ENCODE data around the gene CEACAM21.

The CEACAM21 gene

DNA sequence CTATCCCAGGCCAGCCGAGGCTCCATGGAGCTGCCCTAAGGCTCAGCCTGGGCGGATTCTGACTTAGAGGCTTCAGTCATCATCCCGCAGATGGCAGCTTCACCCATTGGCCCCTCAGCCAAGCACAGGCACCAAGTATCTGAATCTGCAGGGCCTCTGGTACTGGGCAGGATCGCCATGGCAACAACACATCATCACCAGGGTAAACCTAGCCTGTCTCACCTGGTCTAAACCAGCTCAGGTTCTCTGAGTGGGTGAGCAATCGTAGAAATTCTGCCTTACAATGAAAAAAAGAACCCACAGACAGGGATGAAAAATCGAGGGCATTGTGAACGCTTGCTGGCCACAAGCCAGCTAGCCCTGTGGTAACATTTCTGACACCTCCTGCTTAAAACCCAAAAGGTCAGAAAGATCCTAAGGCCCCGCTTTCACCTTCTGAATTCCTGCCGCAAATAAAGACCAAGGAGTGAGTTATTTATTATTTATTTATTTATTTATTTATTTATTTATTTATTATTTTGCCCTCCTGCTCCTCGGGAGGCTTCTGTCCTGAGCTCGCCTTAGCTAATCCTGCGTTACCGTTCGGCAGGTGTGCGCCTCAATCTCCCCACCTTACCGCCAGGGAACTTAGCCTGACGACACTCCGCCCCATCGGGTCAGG, 12.0 kb upstream of the CEACAM21 start:
- H3K27ac ChIP-seq = no peak overlapping the region
- no peak for TF ChIP-seq ZFX (IDR thresholded peaks at IDR 0.05)
- TF ChIP-seq, protein P1, sequence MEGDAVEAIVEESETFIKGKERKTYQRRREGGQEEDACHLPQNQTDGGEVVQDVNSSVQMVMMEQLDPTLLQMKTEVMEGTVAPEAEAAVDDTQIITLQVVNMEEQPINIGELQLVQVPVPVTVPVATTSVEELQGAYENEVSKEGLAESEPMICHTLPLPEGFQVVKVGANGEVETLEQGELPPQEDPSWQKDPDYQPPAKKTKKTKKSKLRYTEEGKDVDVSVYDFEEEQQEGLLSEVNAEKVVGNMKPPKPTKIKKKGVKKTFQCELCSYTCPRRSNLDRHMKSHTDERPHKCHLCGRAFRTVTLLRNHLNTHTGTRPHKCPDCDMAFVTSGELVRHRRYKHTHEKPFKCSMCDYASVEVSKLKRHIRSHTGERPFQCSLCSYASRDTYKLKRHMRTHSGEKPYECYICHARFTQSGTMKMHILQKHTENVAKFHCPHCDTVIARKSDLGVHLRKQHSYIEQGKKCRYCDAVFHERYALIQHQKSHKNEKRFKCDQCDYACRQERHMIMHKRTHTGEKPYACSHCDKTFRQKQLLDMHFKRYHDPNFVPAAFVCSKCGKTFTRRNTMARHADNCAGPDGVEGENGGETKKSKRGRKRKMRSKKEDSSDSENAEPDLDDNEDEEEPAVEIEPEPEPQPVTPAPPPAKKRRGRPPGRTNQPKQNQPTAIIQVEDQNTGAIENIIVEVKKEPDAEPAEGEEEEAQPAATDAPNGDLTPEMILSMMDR (conservative IDR thresholded peaks at IDR 0.05) = no peak

DNA sequence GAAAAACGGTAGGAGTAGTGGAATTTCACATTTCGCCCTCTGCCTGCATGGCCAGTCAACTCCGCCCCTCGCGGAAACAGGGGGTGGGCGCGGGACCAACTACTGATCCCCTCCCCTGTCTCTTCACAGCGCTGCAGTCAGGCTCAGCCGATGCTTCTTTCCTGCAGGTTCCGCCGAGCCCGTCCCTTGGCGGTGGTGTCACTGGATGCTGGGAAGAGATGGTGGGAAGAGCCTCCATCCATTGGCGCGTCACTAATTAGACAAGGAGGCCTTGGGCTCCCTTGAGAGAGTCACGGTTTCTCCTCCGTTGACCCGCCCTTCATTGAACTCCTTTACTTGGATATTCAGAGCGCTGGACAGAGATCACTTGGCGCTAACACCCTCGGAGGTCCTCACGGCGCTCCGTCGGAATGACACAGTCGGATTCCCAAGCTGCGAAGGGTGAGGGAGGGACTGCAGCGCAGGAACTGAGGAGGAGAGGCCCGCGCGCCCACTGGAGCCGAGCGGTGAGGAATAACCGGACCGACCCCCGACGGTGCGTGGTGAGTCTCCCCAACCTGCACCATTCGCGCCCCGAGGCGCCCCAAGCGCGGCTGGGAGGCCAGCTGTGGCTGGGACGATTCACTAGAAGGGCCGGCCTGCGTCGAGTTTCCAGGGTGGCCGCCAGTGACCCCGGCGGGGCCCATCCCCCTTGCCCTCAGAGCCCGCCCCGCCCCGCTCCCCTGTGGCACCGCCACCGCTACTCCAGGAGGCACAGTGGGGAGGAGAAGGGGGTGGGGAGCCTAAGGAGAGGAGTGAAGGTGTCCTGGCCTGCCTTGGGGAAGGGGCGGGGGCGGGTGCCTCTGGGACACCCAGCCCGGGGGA, 11.2 kb upstream of the CEACAM21 start:
- TF ChIP-seq, protein P1 (conservative IDR thresholded peaks at IDR 0.05) = no peak
- no peak for TF ChIP-seq ZFX (IDR thresholded peaks at IDR 0.05)
- H3K27ac ChIP-seq = no peak overlapping the region

DNA sequence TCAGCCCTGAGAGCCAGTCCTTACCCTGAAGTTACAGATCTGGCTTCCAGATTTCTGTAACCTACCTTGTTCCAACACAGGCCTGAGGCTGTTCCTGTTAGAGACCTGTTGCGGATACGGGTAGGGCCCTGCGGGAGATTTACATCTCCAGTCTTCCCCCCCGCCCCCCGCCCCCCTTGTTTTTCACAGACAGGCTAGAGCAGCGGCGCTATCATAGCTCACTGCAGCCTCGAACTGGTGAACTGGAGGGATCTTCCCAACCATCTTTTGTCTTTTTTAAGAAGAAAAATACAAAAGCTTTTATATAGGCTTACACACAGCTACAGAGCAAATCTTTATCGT, 10.6 kb upstream of the CEACAM21 start:
- TF ChIP-seq ZFX (IDR thresholded peaks at IDR 0.05) = no peak
- TF ChIP-seq, protein P1 (conservative IDR thresholded peaks at IDR 0.05) = no peak
- H3K27ac ChIP-seq = no peak overlapping the region

DNA sequence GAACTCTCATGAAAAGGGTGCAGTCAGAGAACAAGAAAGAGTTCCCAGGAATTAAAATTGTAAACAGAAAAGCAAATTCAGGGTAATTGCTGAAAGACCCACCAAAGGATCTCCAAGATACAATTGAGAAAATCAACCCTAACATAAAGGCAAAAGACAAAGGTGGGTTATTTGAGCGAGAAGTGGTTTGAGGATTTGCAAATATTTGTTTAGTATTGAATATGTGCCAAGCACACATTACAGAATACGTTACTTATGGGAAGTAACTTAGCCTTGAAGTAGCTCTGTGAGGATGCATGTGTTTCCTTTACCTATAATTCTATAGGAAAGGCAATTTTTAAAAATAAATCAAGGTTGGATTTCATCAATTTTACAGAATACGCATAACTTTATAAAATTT, 10.0 kb upstream of the CEACAM21 start:
- TF ChIP-seq, protein P1 (conservative IDR thresholded peaks at IDR 0.05) = no peak
- TF ChIP-seq ZFX (IDR thresholded peaks at IDR 0.05) = no peak
- H3K27ac ChIP-seq = no peak overlapping the region

DNA sequence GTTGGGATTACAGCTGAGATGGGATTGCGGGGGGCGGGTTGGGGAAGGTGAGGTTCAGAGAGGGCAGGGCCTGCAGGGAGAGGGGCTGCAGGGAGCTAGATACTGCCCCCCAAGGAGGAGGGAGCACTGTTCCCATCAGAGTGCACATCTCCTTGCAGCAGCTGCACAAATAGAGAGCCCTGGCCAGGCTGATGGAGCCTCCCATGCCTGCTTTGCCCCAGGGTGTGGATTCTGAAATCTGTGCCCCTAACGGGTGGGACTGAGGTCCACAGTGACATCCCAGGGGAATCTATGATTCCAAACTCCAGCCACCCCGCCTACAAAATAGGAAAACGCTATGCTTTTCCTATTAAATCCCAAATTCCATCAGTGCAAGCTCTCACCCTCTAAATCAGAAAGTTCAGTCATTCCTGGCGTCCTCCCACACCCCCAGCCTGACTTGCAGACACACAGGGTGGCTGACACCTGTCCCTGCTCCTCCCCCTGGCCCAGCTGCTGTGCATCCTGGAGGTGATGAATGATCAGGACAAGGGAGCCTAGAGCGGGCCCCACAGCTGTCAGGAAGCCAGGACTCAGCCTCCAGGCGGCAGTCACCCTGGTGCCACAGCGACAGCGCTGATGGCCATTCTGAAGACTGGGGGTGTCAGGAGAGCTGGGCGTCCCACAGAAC, 6.3 kb upstream of the CEACAM21 start:
- no peak overlapping the region for H3K27ac ChIP-seq
- TF ChIP-seq, protein P1 (conservative IDR thresholded peaks at IDR 0.05) = no peak
- no peak for TF ChIP-seq ZFX (IDR thresholded peaks at IDR 0.05)

DNA sequence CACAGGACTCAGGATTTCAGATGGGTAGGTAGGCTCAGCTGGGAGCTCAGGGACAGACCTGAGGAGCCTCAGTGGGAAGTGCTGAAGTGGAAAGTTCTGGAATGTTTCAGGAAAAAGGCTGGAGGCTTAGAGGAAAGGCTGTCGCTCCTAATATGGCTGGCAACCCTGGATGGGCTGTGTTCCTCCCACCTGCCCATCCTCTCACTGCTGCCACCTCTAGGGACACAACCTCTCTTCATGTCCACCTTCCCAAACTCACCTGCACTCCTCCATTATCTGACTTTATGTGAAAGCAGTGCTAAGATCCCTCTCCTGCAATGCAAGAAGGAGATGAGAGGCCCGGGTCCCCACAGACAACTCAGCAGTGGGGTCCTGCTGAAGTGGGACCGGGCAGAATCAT, 5.8 kb upstream of the CEACAM21 start:
- H3K27ac ChIP-seq = no peak overlapping the region
- TF ChIP-seq, protein P1 (conservative IDR thresholded peaks at IDR 0.05) = no peak
- TF ChIP-seq ZFX (IDR thresholded peaks at IDR 0.05) = no peak

DNA sequence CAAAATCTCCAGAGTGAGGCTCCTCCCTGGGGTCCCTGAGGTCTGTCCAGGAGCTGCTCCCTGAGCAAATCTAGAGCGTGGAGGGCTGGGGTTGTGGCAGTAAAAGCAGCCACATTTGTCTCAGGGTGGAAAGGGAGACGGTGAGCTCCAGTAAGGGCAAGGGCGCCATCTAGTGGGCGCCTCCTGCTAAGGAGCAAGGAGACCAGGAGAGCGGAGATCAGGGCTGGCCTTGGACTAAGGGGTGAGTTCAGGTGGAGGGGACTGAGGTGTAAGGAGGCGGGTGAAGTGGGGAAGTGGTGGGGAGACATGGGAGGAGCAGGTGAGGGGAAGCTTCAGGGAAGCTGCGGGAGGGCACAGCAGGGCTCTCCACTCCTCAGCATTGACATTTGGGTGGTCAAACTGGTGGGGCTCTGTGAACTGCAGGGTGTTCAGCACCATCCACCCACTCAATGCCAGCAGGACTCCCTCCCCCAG, 5.3 kb upstream of the CEACAM21 start:
- TF ChIP-seq, protein P1 (conservative IDR thresholded peaks at IDR 0.05) = peak; percentile 80
- no peak for TF ChIP-seq ZFX (IDR thresholded peaks at IDR 0.05)
- H3K27ac ChIP-seq = no peak overlapping the region
